Kidney epithelial cell (primary cell): Measurements from ENCODE around the gene TGFBR2. TPM values are rescaled to one million over a fixed set of nuclear protein-coding genes. Genes with fewer than 3 reads are reported as not detected.
A peak's percentile ranks its signal among the peaks of the same experiment; 100 is the strongest.

ENCODE experiments used
- DNase-seq: peaks from one replicate; pipeline ENCODE4 v3.0.0-alpha.2; 2010; ENCODE audit warnings: low read depth
- H3K27me3 ChIP-seq: 2 replicates; pipeline ENCODE4 v1.6.0; 2011; ENCODE audit warnings: low read length; ENCODE audit not compliant: control insufficient read depth, insufficient read depth
- H3K36me3 ChIP-seq: 2 replicates; pipeline ENCODE4 v1.5.1; 2011; ENCODE audit warnings: low read length; ENCODE audit not compliant: control insufficient read depth, insufficient read depth
- H3K4me3 ChIP-seq: 2 replicates; pipeline ENCODE4 v1.5.1; 2011; ENCODE audit warnings: low read depth, mild to moderate bottlenecking, control low read depth, low read length
- total RNA-seq: library from RNA; depleted of rRNA; stranded (reverse); fragments of >200 nt; gene quantifications from 2 replicates; pipeline ENCODE4 v1.2.3, GENCODE V29; 2015
- TF ChIP-seq, protein P1 (sequence below): IDR thresholded peaks from 2 replicates; pipeline ENCODE4 v1.5.1; 2011; ENCODE audit warnings: mild to moderate bottlenecking, moderate library complexity, low read length, control low read depth, inconsistent platforms; ENCODE audit not compliant: insufficient read depth, poor library complexity, severe bottlenecking

TGFBR2 gene
- total RNA-seq, 1 donor from 2014 or later, result 33.4 TPM

DNA sequence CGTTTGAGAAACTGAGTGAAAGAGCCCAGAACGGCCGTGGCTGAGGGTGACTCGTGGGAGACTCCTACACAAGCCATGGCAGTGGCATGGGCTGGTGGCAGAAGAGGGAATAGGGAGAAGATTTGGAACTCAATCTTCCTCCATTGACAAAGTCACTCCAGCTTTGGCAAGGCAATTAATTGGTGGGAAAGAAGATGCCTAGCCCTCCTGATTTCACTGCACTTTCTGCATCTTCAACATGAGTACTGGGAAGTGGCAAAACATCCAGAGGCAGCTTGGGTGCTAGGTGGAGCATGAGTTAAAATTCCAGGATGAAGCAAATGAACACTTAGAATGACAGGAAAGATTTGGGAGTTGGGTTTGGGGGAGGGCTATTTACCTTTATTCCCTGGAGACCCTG lies 1.4 kb upstream of the TGFBR2 start:
- DNase-seq, result no peak
- Histone ChIP-seq H3K27me3 (no peaks in the 10 kb centered on the region), H3K4me3 (no peak overlapping the region), H3K36me3 (no peaks in the 10 kb centered on the region)
- TF ChIP-seq, protein P1, sequence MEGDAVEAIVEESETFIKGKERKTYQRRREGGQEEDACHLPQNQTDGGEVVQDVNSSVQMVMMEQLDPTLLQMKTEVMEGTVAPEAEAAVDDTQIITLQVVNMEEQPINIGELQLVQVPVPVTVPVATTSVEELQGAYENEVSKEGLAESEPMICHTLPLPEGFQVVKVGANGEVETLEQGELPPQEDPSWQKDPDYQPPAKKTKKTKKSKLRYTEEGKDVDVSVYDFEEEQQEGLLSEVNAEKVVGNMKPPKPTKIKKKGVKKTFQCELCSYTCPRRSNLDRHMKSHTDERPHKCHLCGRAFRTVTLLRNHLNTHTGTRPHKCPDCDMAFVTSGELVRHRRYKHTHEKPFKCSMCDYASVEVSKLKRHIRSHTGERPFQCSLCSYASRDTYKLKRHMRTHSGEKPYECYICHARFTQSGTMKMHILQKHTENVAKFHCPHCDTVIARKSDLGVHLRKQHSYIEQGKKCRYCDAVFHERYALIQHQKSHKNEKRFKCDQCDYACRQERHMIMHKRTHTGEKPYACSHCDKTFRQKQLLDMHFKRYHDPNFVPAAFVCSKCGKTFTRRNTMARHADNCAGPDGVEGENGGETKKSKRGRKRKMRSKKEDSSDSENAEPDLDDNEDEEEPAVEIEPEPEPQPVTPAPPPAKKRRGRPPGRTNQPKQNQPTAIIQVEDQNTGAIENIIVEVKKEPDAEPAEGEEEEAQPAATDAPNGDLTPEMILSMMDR, result no peak

DNA sequence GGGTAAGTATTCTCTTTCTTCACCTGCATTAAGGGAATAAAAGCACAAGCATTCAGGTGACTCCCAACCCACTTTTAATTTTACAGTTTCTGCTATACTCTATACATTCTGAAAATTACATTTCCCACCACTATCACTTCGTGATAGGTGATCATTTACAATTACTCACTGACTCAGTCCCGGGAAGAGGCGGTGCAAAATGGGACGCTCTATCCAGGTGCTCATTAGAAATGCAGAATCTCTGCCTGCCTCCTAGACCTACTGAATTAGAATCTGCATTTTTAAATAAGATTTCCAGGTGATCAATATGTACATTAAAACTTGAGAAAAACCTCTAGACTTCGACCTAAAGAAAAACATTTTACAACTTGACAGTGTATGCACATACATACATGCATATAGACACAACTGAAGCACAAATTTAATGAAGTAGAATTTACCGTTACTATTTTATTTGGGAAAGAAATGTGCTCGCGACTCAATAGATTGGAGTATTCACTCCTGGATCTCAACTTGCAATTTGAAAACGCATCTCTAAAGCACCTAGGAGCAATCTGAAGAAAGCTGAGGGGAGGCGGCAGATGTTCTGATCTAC lies 598 bp upstream of the TGFBR2 start:
- TF ChIP-seq, protein P1, result no peak
- H3K27me3 ChIP-seq, result no peaks in the 10 kb centered on the region
- H3K36me3 ChIP-seq, result no peaks in the 10 kb centered on the region
- peak overlapping the region; percentile 91 for H3K4me3 ChIP-seq
- DNase-seq, result no peak

DNA sequence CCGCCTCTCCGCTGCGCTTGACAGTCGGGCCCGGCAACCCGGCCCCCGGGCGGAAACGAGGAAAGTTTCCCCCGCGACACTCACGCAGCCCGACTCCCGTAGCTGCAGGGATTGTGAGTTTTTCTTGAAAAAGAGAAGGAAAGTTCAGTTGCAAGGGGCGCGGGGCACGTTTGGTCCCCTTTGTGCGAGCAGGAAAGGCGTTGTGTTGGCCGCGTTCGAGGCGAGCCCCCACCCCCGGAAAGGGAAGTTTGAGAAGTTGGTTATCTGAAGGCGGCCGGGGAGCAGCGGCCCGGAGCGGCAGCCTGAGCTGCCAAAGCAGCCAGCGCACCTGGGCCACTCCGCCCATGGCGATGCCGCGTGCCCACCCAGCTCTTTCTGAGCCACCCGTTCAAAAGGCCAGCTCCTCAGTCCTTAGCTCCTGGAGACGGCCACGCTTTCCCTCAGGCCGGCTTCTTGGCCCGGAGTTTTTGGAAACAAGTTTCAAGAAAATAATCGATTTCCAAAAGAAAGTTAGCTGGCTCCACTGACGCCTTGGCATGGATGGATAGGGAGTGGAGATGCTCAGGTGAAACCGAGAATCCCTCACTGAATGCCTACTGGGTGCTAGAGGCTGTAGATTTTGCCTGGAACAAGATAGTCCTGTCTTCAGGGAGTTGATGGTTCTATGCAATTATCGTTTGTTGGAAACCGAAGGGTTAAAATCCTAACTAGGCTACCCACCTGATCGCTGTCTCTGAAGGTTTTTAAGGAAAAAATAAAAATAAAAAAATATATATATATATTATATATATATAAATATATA lies 832 bp downstream of the TGFBR2 start:
- DNase-seq, result no peak
- H3K36me3 ChIP-seq, result no peaks in the 10 kb centered on the region
- H3K27me3 ChIP-seq, result no peaks in the 10 kb centered on the region
- TF ChIP-seq, protein P1, result no peak
- H3K4me3 ChIP-seq, result peak overlapping the region; percentile 91

DNA sequence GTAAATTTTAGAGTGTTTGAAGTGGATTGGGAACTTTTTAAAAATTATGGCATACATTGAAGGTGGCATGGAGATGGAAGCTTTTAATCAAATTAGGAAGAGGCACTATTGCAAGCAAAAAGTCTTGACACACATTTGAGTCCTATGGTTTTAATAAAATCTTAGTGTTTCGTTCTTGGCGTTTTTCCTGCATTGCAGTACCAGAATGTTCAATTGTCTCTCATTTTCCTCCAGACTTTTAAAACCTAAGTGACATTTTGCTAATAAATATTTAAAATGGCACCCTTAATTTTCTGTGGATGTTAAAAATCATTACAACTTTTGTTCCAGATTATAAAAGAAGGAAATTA lies 2.2 kb downstream of the TGFBR2 start:
- TF ChIP-seq, protein P1, result no peak
- H3K4me3 ChIP-seq, result peak overlapping the region; percentile 41
- no peaks in the 10 kb centered on the region for H3K36me3 ChIP-seq
- H3K27me3 ChIP-seq, result no peaks in the 10 kb centered on the region
- DNase-seq, result no peak

DNA sequence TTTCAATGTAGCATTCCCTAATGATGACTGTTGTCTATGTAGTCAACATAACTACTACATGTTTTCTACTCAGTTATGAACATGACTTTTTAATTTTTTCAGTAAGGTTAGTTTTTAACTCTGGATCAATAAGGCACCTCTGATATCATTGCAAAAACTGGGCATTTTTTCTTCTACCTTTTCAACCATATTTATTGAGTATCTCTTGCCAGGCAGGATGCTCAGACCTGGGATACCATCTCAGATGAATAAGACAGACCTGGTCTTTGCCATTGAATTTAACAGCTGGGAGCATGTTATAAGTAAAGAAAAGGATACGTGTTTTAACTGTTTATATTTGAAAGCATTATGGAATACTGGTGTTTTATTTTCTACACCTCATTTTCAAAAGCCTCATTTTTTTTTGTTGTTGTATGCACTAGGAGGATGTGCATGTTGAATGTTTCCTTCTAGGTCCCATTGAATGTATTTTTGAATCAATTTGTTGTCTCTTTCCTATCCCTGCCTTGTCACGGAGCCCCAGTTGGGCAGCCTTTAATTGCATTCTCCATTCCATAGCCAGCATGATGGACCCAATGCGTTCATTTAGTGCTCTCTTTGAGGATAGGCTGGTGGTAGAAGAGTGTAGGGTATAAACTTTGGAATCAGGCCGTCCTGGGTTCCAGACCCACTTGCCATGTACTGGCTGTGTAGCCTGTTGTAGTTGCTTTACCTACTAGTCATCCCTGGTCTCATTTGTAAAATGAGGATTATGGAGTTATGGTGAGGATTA lies 3.7 kb downstream of the TGFBR2 start:
- H3K36me3 ChIP-seq, result no peaks in the 10 kb centered on the region
- H3K27me3 ChIP-seq, result no peaks in the 10 kb centered on the region
- TF ChIP-seq, protein P1, result no peak
- DNase-seq, result no peak
- no peak overlapping the region for H3K4me3 ChIP-seq
